Stimulated activated CD8-positive, alpha-beta memory T cell treated with anti-CD3 and anti-CD28 coated beads, Interleukin-15, amount 100 ng/mL, for 4 hours (primary cell): Measurements from ENCODE around the gene MYL6B.
"Not testable (repeated sequence)": the region's sequence is repeated elsewhere in the genome, so short reads cannot be mapped to it uniquely, and the experiment has no call there.

Experiments
- DNase-seq, 2 donors: peaks; one replicate each; pipeline ENCODE4 v3.0.0-alpha.2; 2020; ENCODE audit warnings: low read depth in 2 of 2

The MYL6B gene

DNA sequence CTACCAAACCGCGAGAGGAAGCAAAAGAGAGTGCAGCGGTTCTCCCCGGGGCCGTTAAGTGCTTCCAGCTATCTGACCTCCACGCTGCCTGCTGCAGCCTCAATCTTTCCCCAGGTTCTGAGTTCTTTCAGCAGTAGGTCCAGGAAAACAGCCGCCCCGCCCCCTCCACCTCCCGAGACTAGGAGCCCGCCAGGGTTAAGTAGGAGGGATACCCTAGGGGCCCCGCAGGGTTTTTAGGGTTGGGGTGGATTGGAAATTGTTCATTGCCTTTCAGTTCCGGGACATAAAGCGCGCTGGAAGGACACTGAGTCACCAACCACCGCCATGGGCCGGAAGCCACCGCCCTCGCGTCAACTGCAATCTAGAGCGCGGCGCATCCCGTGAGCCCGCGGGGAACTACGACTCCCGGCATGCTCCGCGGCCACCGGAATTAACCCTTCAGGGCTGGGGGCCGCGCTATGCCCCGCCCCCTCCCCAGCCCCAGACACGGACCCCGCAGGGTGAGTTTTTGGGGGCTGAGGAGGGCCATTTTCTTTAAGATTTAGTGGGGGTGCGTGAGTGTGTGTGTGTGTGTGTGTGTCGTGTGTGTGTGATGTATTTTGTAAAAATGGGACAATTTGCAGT, at the start of gene MYL6B:
Gene MYL6B, plus strand, starts transcription at position 456 of the 624 bp plus-strand sequence. CDS start 1,332 bp downstream, outside the sequence.
- DNase-seq = peak; percentile 87 to 91

DNA sequence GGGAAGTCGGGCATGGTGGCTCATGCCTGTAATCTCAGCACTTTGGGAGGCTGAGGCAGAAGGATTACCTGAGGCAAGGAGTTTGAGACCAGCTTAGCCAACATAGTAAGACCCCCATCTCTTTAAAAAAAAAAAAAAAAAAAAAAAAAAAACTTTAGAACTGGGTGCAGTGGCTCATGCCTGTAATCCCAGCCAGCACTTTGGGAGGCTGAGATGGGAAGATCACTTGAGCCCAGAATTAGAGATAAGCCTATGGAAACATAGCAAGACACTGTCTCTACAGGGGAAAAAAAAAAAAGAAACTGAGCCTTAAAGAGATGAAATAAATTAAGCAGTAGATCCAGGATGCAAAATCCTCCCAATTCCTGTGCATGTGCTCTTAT, 49.7 kb upstream of the MYL6B start:
- DNase-seq = no peak

DNA sequence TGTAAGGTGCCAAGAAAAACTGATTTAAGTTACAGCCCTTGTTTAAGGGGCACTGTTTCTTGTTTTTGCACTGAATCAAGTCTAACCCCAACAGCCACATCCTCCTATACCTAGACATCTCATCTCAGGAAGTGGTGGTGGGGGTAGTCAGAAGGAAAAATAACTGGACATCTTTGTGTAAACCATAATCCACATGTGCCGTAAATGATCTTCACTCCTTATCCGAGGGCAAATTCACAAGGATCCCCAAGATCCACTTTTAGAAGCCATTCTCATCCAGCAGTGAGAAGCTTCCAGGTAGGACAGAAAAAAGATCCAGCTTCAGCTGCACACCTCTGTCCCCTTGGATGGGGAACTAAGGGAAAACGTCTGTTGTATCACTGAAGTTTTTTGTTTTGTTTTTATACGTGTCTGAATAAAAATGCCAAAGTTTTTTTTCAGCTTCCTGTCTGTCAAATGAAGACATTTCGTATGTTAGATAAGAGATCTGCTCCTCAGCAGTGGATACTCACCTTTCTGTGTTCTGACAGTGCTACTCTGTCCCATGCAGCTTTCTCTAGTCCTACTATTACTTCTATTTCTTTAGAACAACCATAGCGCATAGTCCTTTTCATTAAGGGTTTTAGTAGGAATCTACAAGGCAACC, 49.2 kb upstream of the MYL6B start:
- DNase-seq = no peak

DNA sequence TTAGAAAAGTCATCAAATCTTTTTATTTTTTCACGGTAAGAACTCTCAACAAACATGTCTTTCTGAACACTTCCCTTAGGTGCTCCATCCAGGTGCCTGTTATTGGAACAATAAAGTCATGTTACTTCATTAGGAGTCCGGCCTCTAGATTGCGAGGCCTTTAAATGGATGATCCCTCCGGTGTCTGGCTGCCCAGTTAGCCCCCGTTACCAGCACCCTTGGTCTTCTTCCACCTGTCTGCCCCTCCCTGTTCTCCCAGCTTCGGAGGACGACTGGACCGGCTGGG, 48.6 kb upstream of the MYL6B start:
- no peak for DNase-seq

DNA sequence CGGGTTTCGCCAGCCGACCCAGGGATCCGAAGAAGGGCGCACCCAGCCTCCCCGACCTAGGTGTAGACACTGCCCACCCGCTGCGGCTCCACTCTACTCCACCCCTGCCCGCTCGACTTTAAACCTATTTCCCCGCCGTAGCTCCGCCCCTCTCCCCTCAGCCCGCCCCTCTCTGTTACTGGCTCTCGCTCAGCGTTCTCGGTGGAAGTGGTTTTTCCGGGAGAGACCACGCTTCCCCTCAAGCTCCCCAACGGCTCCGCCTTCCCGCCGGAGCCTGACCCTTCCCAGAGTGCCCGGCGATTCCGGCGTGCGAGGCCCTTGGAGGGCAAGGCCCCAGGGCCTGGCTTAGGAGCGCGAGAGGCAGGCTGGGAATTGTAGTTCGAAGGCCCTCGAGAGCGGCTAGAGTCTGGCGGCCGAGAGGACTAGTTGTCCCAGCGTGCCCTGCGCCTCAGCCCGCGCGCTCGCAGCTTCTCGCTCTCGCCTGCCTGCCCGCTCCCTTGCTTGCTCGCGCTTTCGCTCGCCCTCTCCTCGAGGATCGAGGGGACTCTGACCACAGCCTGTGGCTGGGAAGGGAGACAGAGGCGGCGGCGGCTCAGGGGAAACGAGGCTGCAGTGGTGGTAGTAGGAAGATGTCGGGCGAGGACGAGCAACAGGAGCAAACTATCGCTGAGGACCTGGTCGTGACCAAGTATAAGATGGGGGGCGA, 48.1 kb upstream of the MYL6B start, which contains the start of gene PA2G4:
Gene PA2G4, plus strand, starts transcription at position 451 of the 706 bp plus-strand sequence. Its CDS starts 179 bp downstream, at position 630.
- DNase-seq = peak; percentile 93 to 97

DNA sequence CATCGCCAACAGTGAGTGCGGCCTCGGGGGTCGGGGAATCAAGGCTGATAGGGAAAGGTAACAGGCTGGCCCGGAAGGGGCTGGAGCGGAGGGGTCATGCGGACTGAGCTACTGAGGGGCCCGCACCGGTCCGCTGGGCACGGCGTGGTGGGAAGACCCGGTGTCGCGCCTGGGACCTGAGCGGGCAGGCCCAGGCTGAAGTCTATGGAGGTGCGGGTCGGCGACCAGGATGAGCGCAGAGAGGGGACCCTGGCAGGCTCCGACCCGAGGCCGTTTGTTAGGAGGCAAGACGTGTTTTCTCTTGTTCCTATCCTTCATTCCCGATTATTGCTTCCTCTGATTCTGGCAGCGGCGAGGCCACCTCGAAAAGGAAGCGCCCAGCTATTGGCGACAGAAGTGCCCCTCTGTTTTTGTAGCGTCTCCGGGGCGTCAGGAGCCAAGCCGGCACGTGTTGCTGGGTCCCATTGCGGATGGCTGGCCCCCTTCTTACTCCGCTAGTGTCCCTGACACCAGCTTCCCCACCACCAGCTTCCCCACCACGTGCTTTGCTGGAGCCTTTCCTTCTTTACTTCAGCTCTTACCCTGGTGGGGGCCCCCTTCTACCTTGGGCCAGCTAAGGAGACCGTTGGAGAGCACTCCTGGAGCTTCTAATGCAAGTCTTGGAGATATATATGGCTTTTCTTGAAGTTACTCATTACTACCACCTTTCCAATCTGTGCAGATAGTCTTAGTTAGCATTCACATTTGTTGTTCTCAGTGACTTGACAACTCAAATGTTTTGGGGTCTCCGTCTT, 47.4 kb upstream of the MYL6B start:
- no peak for DNase-seq

DNA sequence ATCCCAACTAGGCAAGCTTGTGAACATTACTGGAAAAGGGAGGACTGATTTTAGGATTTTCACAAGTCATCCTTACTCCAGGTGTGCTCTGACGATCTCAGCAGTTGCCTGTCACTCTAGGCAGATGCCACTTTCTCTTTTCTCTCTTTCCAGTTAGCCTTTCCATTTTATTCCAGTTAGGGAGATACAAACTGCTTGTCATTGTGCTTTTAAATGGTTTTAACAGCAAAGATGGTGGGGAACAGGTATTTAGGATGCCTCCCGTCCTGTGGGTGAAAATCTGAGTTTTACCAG, 46.8 kb upstream of the MYL6B start:
- DNase-seq = no peak

DNA sequence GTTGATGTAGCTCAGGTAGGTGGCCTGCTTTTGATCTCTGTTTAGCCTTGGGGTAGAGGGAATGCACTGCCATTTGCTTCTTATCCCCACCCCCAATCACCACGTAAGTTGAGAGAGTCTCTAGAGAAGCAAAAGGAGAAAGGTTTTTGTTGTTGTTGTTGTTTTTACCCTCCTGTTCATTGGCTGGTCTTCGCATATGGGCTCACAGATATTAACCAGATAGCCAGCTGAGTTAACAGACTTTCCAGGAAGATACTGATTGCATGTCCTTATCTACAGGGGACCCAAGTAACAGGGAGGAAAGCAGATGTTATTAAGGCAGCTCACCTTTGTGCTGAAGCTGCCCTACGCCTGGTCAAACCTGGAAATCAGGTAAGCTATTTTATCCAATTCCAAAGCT, 45.1 kb upstream of the MYL6B start:
- no peak for DNase-seq

DNA sequence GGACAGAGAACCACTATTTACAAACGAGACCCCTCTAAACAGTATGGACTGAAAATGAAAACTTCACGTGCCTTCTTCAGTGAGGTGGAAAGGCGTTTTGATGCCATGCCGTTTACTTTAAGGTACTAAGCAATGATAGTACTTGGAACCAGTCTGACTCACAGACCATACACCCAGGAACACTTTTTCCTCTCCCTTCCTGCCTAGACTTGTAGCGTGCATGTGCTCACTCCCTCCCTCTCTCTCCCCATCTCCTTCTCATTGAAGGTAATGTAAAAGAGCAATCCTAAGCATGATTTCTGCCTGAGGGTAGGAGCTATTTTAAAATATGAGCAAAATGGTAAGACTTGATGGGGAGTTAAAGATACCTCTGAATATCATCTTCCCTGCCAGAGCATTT, 41.8 kb upstream of the MYL6B start:
- no peak for DNase-seq

DNA sequence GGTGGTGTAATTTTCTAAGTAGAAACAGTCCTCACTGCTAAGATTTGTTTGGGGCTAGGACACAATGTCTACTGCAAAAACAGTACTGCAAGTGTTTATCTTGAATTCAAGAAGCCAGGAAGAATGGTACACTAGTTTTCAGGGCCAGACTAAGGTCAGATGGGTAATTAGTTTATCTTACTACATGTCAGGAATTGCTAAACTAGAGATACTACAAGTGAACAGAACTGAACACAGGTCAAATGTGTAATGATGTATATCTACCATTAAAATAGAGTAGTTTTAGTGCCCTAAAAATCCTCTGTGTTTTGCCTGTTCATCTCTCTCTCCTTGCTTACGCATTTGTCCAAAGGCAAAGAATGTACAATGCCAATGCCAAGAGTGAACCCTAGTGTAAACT, 38.3 kb upstream of the MYL6B start:
- DNase-seq = no peak

DNA sequence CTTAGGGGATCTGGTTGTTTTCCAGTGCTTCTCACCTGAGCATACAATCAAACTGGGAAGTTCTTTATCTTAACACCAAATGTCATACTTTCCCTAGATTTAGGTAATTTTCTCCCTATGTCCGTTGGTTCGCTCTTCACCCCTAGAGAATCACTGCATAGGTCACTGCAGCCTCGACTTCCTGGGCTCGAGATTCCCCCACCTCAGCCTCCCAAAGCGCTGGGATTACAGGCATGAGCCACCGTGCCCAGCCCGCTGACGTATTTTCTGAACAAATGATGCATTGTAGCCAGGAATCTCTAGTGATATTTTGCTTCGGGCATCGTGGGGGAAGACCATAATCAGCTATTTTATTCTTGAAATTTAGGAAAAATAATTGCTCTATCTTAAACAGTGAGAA, 37.1 kb upstream of the MYL6B start:
- DNase-seq = no peak

DNA sequence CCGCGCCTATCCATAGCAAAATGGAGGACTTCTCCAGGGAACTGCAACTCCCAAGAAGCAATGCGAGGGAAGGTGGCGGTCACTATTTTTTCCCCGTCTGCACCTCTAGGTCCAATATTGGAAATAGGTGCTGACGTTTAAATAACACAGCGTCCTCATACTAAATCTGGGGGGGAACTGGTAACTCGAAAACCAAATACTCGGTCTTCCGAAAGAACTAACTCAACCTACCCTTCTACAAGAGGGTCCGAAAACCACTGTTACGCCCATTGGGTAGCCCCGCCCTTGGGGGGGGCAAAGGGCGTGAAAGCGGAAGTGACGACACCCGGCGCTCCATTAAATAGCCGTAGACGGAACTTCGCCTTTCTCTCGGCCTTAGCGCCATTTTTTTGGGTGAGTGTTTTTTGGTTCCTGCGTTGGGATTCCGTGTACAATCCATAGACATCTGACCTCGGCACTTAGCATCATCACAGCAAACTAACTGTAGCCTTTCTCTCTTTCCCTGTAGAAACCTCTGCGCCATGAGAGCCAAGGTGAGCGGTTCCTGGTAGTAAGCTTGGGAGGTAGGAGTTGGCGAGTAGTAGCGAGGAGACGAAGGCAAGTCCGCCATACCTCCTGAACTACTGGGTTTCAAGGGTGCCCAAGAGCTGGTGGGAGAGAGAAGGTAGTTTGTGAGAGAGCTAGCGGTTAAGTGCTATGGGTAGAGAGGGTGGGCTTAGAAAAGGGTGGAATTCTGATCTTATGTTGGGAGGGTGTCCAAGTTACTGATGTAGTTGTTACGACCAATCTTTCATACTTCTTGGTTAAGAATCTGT, 35.9 kb upstream of the MYL6B start, which contains the start of gene RPL41:
Gene RPL41, plus strand, starts transcription at position 367 of the 815 bp plus-strand sequence.
- DNase-seq = peak; percentile 83 to 89

DNA sequence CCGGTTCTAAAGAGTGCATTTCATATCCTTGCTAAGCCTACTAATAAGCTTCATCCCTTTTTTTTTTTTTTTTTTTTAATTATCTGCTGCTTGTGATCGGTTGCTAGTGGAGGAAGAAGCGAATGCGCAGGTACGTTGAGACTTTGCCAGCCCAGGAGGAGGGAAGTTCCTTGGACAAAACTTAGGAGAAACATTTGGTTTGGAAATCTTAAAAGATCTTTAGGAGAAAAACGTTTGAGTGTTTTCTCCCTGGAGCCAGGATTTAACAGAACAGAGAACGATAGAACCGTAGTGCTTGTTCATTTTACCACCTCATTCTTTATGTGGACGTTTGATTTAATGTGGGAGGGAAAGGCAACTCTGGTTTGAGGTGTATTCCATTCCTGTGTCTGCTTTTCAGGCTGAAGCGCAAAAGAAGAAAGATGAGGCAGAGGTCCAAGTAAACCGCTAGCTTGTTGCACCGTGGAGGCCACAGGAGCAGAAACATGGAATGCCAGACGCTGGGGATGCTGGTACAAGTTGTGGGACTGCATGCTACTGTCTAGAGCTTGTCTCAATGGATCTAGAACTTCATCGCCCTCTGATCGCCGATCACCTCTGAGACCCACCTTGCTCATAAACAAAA, 35.2 kb upstream of the MYL6B start:
- not testable (repeated sequence) for DNase-seq

DNA sequence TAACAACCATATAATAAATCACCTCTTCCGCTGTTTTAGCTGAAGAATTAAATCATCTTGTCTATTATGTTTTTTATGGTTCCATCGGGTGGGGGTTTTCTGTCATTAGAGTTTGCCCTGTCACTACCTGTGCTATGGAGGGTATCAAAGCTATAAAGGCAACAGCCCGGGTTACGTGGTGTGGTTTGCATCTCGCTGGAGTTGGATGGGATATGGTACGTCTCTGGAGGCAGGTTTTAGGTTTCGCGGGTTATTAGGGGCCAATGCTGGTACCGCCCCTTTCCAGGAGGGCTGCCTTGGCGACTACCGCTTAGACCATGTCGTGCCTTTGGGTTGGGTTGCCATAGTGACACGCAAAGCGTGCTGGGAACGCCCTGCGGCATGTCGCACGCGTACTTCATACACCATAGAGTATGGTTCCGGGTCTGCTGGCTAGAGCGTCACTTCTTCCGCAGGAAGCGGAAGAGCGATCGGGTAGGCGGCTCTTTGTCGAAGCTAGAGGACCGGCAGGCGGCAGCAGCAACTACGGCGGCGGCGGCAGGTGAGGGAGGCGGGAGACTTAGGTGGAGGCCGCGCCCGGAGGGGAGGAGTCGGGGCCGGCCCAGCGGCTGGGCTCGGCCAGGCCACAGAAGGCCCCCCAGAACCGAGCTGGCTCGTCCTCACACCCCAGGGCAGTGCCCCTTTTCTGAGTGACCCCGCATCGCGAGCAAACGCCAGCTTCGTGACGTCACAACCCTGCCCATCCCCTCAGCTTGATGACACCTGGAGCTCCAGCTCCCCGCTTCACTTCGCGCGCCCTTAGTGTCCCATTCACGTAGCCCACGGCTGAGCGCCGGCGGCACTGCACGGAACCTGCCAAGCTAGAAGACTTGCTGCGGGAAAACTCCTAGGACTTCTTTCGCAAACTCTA, 34.4 kb upstream of the MYL6B start, which contains the start of gene ZC3H10:
Gene ZC3H10, plus strand, starts transcription at position 489 of the 910 bp plus-strand sequence. CDS start 2,297 bp downstream, outside the sequence.
- peak; percentile 94 to 96 for DNase-seq

DNA sequence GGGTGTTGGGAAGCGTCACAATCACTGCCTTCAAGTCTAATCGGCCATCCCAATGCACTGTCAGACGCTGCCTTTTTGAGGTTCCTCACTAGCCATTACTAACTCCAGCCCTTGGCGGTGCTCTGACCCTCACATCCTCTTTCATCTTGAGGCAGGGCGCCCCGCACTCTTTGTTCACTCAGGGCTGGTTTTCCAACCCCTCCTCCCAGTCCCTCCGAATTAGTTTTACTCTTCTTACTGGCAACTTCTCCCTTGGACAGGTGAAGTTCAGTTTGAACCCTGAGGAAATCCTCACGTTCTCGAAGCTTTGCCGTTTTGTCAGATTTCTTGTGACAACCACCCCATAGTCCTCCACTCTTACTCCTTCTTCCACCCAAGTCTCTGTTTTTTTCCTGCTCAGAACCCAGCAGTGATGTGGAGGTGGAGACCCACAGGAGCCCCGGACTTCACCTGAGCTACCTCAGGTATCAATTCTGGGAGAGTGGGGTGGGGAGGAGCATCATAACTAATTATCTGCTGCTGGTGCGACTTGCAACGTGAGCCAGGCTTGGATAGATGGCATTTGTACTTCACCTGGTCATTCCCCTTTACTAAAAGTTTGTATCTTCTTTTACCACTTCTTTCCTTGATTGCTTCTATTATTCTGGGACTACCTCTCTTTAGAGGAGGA, 33.6 kb upstream of the MYL6B start:
- no peak for DNase-seq

DNA sequence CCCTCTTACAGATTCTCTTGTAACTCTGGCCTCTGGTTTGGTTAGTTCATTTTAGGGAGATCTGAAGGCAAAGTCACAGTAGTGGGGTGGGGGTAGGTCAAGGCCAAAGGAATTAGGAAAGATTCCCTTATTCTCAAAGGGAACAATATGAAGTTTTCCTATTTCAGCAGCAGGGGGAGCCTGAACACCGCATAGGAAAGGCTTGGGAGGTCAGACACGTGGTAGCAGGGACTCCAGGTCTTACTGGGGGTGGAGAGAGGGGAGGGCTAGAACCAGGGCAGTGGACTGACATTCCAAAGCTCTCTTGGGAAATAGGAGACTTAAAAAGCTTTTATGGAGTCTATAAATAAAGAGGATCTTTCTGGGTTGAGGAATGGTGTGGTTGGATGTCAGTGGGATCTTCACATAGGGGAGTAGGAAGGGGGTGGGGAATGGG, 33.0 kb upstream of the MYL6B start:
- DNase-seq = peak in 1 of 2 donors; percentile 12

DNA sequence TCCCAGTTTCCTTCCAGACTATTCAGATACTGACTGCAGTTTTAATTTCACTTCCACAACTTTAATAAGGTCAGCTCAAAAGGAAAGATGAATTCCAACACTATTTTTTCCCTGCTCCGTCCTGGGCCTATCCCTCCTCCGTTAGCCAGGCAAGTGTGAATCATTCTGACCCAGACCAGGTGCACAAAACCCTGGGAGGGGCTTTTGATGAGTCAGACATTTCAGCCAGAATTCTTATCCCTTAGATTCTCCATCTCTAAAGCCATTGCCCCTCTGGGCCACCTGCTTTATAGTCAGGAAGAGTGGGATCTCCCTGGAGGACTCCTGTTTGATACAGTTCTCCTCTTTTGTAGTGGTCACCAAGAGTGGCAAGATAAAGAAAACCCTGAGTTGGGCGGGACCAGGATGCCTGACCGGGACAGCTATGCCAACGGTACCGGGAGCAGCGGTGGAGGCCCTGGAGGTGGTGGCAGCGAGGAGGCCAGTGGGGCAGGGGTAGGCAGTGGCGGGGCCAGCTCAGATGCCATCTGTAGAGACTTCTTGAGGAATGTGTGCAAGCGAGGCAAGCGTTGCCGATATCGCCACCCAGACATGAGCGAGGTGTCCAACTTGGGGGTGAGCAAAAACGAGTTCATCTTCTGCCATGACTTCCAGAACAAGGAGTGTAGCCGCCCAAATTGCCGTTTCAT, 32.1 kb upstream of the MYL6B start:
- no peak for DNase-seq

DNA sequence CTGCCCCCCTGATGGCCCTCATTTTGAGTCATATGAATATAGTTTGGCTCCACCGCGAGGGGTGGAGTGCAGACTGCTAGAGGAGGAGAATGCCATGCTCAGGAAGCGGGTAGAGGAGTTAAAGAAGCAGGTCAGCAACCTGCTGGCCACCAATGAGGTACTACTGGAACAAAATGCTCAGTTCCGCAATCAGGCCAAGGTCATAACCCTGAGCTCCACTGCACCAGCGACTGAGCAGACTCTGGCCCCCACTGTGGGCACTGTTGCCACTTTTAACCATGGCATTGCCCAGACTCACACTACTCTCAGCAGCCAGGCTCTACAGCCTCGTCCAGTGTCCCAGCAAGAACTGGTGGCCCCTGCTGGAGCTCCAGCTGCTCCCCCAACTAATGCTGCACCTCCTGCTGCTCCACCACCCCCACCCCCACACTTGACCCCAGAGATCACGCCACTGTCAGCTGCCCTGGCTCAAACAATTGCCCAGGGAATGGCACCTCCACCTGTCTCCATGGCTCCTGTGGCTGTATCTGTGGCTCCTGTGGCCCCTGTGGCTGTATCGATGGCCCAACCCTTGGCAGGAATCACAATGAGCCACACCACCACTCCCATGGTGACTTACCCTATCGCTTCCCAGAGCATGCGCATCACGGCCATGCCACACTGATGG, 31.1 kb upstream of the MYL6B start:
- no peak for DNase-seq
